SK-N-MC (cell line): ENCODE measurements around the gene CLASP1.

ENCODE experiments used
- EZH2 ChIP-seq: fragments of 200-600 bp; sonication (generic); IDR thresholded peaks from one replicate; pipeline ENCODE4 v1.6.1; 2017; ENCODE audit warnings: antibody characterized with exemption
- POLR2AphosphoS5 ChIP-seq: IDR thresholded peaks from 2 replicates; pipeline ENCODE4 v1.6.1; 2012; ENCODE audit warnings: mild to moderate bottlenecking, low read depth, low read length, borderline replicate concordance

- TF ChIP-seq EZH2 (no peak), POLR2AphosphoS5 (no peak)
These were observed 339.5 kb downstream of the CLASP1 start for GRCh38 chr2:121309801-121310200.
